Hypothalamus (tissue), 51 donors: Measurements from ENCODE around the gene DAAM1.

Experiments used
- DNase-seq, 51 donors: peaks; one replicate each; lab custom pipeline; 2025; lab: John Stamatoyannopoulos, UW

Gene DAAM1

GRCh38 chr14:59215757-59216156, 27.3 kb downstream of the DAAM1 start:
- no peak for DNase-seq

- no peak for DNase-seq
These were observed 28.5 kb downstream of the DAAM1 start for GRCh38 chr14:59217011-59217410.

GRCh38 chr14:59221568-59221967, 33.1 kb downstream of the DAAM1 start:
- DNase-seq, result peak in 4 of 51 donors; percentile 11 to 17 (median 14)

DNA sequence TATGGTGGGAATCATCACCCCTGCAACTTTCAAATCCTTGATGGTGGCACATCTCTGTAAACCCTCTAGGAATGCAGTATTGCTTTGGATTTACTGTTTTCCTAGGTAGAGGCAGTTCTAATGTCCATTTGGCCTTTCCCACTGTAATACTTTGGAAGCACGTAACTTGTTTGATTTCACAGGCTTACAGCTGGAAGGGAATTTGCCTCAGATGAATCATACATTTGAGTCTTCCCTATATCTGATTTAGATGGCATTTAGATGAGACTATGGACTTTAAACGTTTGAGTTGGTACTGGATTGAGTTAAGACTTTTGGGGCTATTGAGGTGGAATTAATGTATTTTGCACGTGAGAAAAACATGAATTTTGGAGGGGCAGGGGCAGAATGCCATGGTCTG, 35.9 kb downstream of the DAAM1 start:
- no peak for DNase-seq

GRCh38 chr14:59225281-59225680, 36.8 kb downstream of the DAAM1 start:
- DNase-seq, result no peak

GRCh38 chr14:59228421-59228820, 40.0 kb downstream of the DAAM1 start:
- DNase-seq, result no peak

- DNase-seq, result no peak
These were observed 41.4 kb downstream of the DAAM1 start for GRCh38 chr14:59229653-59230406.

GRCh38 chr14:59236195-59236594, 47.7 kb downstream of the DAAM1 start:
- DNase-seq, result peak in 1 of 51 donors; percentile 3

- no peak for DNase-seq
These were observed 49.7 kb downstream of the DAAM1 start for GRCh38 chr14:59238216-59238615.

DNA sequence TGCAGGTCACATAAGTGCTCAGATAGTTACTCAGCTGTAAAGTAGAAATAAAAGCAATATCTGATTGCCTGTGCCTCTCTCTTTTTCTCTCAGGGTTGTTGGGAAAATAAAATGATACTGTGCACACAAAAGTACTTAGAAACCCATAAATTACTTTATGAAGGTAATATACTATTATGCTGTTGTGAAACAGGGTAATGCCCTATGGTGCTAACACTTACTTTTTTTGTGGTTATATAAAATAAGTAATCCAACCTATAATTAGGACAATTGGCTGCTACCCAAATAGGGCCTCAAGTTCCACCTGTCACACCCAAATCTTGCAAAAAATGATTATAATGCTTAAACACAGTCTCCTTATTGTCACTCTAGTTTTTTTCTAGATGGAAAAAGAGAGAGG, 50.6 kb downstream of the DAAM1 start:
- DNase-seq, result no peak

DNA sequence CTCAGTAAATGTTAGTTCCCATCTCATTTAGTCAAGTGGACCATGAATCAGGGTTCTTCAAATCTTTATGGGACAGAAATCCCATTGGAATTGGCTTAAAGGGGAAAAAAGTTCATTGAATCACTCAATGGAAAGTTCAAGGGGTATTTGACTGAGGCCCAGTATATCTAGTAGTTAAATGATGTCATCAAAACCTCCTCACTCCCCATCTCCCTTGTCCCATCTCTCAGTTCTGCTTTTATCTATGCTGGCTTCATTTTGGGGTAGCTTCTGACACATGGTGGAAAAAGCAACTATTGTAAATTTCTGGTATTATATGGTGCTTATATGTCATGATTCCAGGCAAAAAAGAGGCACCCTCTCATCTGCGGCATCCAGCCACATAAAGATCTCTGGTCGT, 51.9 kb downstream of the DAAM1 start:
- no peak for DNase-seq

GRCh38 chr14:59241121-59241520, 52.7 kb downstream of the DAAM1 start:
- DNase-seq, result no peak

DNA sequence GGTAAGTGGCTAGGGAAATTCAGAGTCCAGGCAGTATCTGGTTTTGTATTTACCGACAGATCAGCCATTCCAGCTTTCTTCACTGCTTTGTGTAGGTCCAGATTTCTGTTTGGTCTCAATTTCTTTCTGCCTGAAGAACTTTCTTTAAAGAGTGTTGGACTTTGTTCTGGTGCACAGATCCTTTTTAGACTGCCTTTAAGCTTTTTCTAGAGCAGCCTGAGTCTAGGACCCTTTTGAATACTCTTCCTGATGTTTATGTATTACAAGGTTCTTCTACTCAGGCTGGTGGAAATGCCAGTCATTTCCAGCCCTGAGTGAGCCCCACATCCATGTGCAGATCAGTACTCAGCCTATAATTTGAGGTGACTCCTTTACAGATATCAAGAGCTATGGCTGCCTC, 54.7 kb downstream of the DAAM1 start:
- no peak for DNase-seq

- no peak for DNase-seq
These were observed 56.1 kb downstream of the DAAM1 start for GRCh38 chr14:59244581-59244980.

DNA sequence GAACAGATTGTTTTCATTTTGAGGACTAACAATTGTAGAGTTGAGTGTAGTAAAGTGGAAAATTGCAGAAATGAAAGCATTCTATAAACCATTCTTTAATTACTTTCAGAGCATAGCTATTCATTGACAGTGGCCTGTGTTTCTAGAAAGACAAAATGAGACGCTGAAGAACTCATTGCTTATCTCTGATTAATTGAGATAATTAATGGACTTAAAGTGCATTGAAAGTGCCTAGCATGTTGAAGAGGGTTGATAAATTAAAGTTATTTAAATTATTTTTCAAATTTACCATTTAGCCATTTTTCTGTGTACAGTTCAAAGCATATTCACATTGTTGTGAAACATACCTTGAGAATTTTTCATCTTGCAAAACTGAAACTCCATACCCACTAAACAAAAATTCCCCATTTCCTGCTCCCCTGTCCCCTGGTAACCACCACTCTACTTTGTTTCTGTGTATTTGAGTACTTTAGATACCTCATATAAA, 57.4 kb downstream of the DAAM1 start:
- DNase-seq, result no peak

GRCh38 chr14:59246566-59246965, 58.1 kb downstream of the DAAM1 start:
- DNase-seq, result no peak

DNA sequence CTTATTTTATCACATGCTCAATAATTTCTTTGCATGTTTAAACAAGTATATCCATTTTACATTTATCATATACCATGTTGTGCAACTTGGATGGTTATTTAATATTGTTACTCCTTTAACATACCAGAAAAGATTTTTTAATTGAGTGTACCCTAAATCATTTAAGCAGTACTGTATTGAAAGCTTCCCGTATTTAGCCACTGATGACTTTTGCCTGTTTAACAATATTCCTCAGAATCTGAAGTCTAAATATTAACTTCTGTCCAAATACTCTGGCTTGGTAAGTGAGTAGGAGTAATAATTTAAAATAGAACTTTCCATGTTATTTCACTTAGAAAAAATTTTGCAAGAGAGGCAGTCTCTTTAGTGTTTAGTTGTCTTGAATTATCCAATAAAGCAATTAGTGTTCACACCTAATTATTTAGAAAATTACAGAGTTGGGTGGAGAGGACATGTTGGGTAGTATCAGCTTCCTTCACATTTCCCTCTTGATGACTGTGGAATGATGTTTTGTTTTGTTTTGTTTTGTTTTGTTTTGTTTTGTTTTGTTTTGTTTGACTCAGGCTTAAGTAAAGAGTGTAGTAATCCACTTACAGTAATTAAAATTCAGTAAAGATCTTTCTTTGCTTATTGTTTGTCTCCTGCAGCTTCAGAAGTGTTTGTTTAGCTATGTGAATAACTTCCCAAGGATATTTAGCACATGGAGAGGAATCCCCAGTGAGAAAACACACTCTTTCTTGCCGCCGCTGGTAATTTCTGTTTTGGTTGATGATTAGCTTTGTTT, 59.5 kb downstream of the DAAM1 start:
- no peak for DNase-seq

DNA sequence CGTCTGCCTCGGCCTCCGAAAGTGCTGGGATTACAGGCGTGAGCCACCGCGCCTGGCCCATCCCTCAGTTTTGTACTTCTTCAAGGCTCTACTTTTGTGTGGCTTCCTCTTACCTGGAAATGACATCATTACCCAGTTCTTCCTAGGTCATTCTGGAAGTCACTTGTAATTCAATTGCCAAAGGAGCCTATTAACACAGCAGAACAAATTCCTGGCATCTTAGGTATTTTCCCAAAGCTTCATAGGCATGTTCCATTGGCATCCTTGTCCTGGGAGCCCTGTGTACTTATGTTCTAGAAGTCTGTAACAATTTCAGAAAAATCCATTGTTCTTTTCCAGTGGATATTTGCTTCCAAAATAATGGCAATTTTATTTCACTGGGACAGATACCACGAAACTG, 60.6 kb downstream of the DAAM1 start:
- no peak for DNase-seq

DNA sequence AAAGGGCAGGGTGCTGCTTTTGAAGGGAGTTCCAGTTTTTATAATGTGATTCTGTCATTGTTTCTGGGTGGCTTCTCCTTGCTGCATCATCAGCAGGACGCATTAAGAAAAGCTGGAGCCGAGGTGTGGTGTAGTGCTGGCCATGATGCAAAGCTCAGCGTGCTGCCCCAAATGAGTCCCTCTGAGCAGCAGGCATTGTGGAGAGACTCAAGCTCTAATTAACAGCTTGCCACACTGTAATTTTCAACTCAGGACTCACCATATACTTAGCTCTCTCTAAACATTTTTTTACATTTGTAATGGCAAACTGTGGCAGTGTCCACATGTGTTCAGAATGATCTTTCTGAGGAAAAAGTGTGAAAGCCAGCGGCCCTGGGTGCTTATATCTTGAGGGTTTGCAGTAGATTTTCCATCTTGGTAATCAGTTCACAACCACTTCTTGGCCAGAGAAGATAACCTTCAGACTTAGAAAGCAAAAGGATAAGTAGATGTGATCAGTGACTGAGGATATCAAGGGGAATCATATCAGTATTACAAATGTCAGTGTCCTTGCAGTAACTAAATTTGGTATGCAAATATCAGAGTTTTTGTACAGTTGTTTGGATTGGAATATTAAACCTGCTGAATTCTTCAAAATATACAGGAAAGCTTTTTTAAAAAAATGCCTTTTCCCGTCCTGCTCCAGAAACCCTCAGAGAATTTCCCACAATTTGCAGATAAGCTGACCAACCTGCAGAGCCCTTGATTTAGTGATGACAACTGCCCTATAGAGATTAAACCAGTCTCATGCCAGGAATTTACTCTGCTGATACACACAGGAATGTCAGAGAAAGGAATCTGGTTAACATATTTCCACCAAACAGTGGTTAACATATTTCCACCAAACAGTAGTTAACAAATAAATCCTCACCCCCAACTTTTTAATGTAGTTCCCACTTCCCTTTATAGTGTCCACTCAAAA, 63.6 kb downstream of the DAAM1 start:
- DNase-seq, result no peak

GRCh38 chr14:59252772-59253500, 64.5 kb downstream of the DAAM1 start:
- no peak for DNase-seq
